Activated naive CD4-positive, alpha-beta T cell treated with anti-CD3 and anti-CD28 coated beads for 36 hours (primary cell): Measurements from ENCODE around the gene MAML2. TPM values are rescaled to one million over a fixed set of nuclear protein-coding genes. Genes with fewer than 3 reads are reported as not detected.

ENCODE experiments used
- CTCF ChIA-PET: fragments of 350-600 bp; sonication (Branson Sonifier 250); formaldehyde crosslinking; loops from one replicate; lab custom pipeline; 2021; ENCODE audit warnings: antibody characterized with exemption; lab: Charles Lee
- DNase-seq: peaks from one replicate; pipeline ENCODE4 v3.0.0-alpha.2; 2020
- H3K27ac Mint-ChIP-seq: one replicate; pipeline ENCODE4 v1.8.0; 2021; ENCODE audit warnings: mild to moderate bottlenecking, mixed read lengths
- H3K27me3 Mint-ChIP-seq: one replicate; pipeline ENCODE4 v1.8.0; 2021; ENCODE audit warnings: low read depth, mixed read lengths
- H3K36me3 Mint-ChIP-seq: one replicate; pipeline ENCODE4 v1.8.0; 2021; ENCODE audit warnings: low read depth, mixed read lengths
- H3K4me1 Mint-ChIP-seq: one replicate; pipeline ENCODE4 v1.8.0; 2021; ENCODE audit warnings: low read depth, mixed read lengths
- H3K4me3 Mint-ChIP-seq: one replicate; pipeline ENCODE4 v1.8.0; 2021; ENCODE audit warnings: mild to moderate bottlenecking, moderate library complexity, mixed read lengths
- H3K9me3 Mint-ChIP-seq: one replicate; pipeline ENCODE4 v1.8.0; 2021; ENCODE audit warnings: mixed read lengths
- intact Hi-C: fragments of 100-400 bp; cut with micrococcal nuclease; formaldehyde crosslinking; loops from one replicate; pipeline ENCODE4 v1.15.1; 2023
- total RNA-seq, 2 experiments: library from RNA; stranded (reverse); gene quantifications; one replicate each; pipeline ENCODE4 v1.2.3, GENCODE V29; 2021

Gene MAML2
- total RNA-seq = 10 to 100 TPM; 26.6 to 28.1 TPM

DNA sequence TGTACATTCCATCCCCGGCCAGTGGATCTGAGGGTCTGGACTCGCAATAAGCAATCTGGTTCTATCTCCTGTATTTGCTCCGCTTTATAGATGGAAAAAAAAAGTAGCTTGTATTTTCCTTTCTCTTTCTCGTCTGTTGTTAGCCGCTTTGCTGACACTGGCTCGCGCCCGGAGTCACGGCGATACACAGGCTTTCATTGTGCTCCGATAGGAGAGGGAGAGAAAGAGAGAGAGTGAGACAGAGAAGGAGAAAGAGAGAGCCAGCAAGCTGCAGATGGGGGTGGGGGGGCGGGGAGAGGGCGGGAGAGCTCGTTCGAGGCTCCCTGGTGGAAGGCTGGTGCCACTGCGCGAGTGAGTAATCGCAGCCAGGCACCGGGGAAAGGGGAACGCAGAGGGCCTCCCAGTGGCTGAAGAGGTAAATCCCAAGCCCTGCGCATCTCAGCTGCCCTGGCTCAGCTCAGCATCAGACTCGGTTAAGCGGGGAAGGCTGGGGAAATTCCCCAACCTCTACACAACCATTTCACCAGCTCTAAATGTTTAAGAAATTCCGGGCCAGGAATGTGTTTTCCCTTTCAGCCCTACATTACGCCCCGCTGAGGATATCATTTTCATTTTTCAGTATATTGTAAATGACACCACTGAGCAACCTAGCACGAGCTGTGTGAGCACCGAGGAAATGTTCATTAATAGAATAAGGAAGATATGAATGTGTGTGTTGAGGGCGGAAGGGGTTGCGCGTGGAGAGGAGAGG is at the start of gene MAML2:
Gene MAML2, minus strand, starts transcription at position 235 of the 751 bp plus-strand sequence. CDS start 1,300 bp downstream, outside the sequence.
- peaks cover 22% of the 10 kb centered on the region for H3K4me1 Mint-ChIP-seq
- peak within 1 kb of the TSS; percentile 98 for H3K4me3 Mint-ChIP-seq
- H3K27ac Mint-ChIP-seq = peak within 1 kb of the TSS; percentile 94
- H3K36me3 Mint-ChIP-seq = peaks cover 39% of the 10 kb centered on the region
- H3K9me3 Mint-ChIP-seq = peaks cover 3% of the 10 kb centered on the region
- intact Hi-C loops = loop anchor here (1.0 to 5.0 kb wide), 15 partner anchors 46 to 1801 kb away; partner anchors contain the start of genes CCDC82, CEP57, FUT4 and MTMR2
- no peaks in the 10 kb centered on the region for H3K27me3 Mint-ChIP-seq
- CTCF ChIA-PET = interaction anchor here (0.7 to 5.5 kb wide), 75 partner anchors 8 to 554 kb away, joined by 3 to 41 read pairs (median 5); partner anchors contain the start of genes CCDC82, FAM76B and JRKL
- peak; percentile 97 for DNase-seq

DNA sequence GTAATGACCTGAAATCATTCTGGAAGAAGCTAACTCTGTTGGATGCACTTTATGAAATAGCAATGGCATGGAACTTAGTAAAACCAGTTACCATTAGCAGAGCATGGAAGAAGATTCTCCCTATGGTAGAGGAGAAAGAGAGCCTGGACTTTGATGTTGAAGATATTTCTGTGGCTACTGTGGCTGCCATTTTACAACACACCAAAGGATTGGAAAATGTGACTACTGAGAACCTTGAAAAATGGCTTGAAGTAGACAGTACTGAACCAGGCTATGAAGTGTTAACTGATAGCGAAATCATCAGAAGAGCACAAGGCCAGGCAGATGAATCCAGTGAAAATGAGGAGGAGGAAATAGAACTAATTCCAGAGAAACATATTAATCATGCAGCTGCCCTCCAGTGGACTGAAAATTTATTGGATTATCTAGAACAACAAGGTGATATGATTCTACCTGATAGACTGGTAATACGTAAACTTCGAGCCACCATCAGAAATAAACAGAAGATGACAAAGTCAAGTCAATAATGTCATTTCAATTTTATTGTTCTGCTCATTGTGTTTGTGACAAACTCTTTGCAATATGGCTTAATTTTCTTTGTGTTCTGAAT is 48.8 kb upstream of the MAML2 start:
- Mint-ChIP-seq H3K9me3 (no peaks in the 10 kb centered on the region), H3K27ac (no peak overlapping the region), H3K4me3 (peak overlapping the region; percentile 89), H3K36me3 (peaks cover 13% of the 10 kb centered on the region), H3K4me1 (peaks cover 49% of the 10 kb centered on the region), H3K27me3 (no peaks in the 10 kb centered on the region)
- CTCF ChIA-PET = no interaction called here
- intact Hi-C loops = loop anchor here (2.0 to 10.0 kb wide), 7 partner anchors 35 to 1325 kb away; partner anchors contain the start of genes SESN3 and SRSF8
- no peak for DNase-seq

DNA sequence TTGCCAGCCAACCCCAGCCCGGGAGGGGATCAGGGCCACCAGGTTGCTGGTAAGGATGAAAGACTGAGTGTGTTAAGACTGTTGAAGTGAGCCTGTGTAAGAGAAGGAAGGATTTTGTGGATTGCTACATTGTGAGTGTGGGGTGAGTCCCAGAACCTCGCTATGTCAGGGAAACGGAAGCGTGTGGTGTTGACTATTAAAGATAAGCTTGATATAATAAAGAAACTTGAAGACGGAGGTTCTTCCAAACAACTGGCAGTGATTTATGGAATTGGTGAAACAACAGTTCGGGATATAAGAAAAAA is 47.4 kb upstream of the MAML2 start:
- Mint-ChIP-seq H3K4me1 (peaks cover 53% of the 10 kb centered on the region), H3K36me3 (peaks cover 13% of the 10 kb centered on the region), H3K27ac (peak overlapping the region; percentile 91), H3K27me3 (no peaks in the 10 kb centered on the region), H3K9me3 (no peaks in the 10 kb centered on the region), H3K4me3 (peak overlapping the region; percentile 89)
- CTCF ChIA-PET = interaction anchor here (0.9 to 2.7 kb wide), 3 partner anchors 48 to 541 kb away, joined by 5 to 20 read pairs (median 12); partner anchors contain the start of gene MAML2
- peak; percentile 24 for DNase-seq
- intact Hi-C loops = loop anchor here (1.0 to 10.0 kb wide), 10 partner anchors 133 to 1323 kb away; partner anchors contain the start of genes MTMR2, SESN3 and SRSF8

DNA sequence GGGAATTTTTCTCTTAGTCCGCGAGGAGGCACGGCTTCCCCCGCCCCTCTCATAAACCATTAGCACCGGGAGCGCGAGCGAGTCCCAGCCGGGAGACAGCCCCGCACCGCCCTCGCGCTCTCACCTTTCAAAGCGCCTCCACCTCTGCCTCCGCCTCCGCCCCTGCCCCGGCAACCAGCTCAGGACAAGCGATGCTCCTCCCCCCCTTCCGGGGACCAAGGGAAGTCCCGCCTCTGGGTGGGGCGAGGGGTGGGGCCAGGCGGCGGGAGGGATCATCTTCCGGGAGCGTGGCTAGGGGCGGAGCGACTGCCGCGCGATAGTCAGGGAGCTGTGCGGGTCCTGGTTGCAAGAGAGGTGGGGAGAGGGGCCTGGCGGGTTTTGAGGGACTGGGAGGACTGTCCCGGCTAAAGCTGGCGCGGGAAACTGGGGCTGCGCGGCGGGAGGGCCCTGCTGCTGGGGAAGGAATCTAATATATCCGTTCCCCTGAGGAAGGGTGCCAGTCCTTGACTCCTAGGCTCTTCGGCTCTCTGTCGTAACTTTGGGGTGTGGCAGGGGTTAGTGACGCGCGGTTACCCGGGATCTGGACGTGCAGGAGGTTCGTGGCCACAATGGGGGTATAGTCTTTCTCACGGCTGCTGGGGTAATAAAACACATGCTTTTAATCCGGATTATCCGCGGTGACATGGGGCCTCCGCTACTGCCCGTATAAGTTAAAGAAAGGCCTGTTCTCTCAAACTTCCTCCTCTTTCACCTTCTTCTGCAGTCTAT is 46.9 kb upstream of the MAML2 start, which contains the start of the genes CCDC82 and JRKL:
Gene CCDC82, minus strand, starts transcription at position 193 of the 768 bp plus-strand sequence. CDS start 5,165 bp downstream, outside the sequence.
Gene JRKL, plus strand, starts transcription at position 294 of the 768 bp plus-strand sequence. CDS start 637 bp downstream, outside the sequence.
- peak; percentile 99 for DNase-seq
- Mint-ChIP-seq H3K4me3 (peak within 1 kb of the TSS; percentile 89), H3K36me3 (peaks cover 13% of the 10 kb centered on the region), H3K27ac (peak within 1 kb of the TSS; percentile 91), H3K4me1 (peaks cover 58% of the 10 kb centered on the region), H3K9me3 (no peaks in the 10 kb centered on the region), H3K27me3 (no peaks in the 10 kb centered on the region)
- intact Hi-C loops = loop anchor here (1.0 to 10.0 kb wide), 15 partner anchors 47 to 1417 kb away; partner anchors contain the start of genes CEP57, CWC15, KDM4D and MAML2
- CTCF ChIA-PET = interaction anchor here (0.7 to 2.7 kb wide), 5 partner anchors 48 to 597 kb away, joined by 4 to 20 read pairs (median 8); partner anchors contain the start of gene MAML2

DNA sequence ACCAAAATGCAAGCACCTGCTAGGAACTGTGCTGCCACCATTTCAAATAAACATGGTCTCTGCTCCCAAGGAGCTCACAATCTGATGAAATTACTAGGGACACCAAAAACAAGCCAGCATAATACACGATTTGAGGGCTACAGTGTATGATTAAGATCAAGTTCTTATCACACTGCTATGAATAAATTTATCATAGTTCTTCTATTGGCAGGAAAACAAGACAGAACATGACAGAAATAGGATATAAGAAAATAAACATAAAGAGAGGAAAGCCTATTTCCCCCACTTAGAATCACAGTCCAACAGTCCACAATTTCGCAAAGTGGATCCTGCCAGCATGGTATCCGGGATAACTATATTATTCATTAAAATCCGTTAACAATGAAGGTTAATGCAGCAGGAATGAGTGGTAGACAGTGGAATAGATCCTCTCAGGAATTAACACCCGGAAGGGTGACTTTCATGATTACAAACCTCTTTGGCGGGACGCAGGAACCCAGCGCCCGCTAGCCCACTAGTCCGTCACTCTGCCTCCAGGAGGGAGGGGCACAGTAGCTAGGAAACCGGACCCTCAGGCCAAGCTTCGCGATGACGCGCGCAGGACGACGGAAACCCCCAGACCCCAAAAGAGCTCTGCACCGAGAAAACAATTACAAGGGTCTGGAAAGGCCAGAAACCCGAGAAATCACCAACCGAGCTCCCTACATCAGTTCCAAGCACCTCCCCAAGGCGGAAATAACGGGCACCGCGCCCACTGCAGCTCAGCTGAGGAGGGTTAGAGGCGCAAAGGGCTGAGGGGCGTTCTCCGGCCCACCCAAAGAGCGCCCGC is 46.1 kb upstream of the MAML2 start:
- Mint-ChIP-seq H3K4me1 (peaks cover 60% of the 10 kb centered on the region), H3K4me3 (peak overlapping the region; percentile 89)
- intact Hi-C loops = loop anchor here (1.0 kb wide), 5 partner anchors 46 to 1416 kb away; partner anchors contain the start of genes CEP57, CWC15, KDM4D and MAML2

DNA sequence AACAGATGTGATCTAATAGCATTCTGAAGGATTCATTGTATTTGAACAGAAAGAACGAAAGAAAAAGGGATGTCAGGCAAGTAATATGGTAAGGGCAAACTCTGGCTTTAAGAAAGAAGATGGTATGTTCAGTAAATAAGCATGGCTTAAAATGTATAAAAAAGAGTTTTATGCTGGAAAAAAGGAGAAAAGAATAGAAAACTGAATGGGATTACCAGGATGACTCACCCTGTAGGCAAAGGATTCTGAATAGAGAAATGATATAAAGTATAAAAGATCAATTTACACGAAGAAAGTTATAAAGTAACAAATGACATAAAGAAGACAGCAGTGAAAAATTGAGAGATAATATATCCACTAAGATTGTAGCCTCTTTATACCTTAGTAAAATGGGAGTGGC is 42.2 kb upstream of the MAML2 start:
- peaks cover 41% of the 10 kb centered on the region for H3K4me1 Mint-ChIP-seq
- H3K27me3 Mint-ChIP-seq = no peaks in the 10 kb centered on the region
- intact Hi-C loops = no loop called here
- H3K27ac Mint-ChIP-seq = peak overlapping the region; percentile 22
- peaks cover 16% of the 10 kb centered on the region for H3K36me3 Mint-ChIP-seq
- H3K4me3 Mint-ChIP-seq = no peak overlapping the region
- no peaks in the 10 kb centered on the region for H3K9me3 Mint-ChIP-seq
- no peak for DNase-seq
- CTCF ChIA-PET = interaction anchor here (0.6 to 1.3 kb wide), 4 partner anchors 9 to 498 kb away, joined by 3 to 4 read pairs (median 4); no protein-coding TSS in a partner anchor

More for the DNA sequence above, 46.1 kb upstream of the MAML2 start:
- peak overlapping the region; percentile 91 for H3K27ac Mint-ChIP-seq
- no peaks in the 10 kb centered on the region for H3K9me3 Mint-ChIP-seq
- CTCF ChIA-PET = interaction anchor here (0.6 to 2.7 kb wide), 8 partner anchors 42 to 596 kb away, joined by 3 to 20 read pairs (median 4); partner anchors contain the start of gene MAML2
- no peak for DNase-seq
- no peaks in the 10 kb centered on the region for H3K27me3 Mint-ChIP-seq
- peaks cover 17% of the 10 kb centered on the region for H3K36me3 Mint-ChIP-seq

DNA sequence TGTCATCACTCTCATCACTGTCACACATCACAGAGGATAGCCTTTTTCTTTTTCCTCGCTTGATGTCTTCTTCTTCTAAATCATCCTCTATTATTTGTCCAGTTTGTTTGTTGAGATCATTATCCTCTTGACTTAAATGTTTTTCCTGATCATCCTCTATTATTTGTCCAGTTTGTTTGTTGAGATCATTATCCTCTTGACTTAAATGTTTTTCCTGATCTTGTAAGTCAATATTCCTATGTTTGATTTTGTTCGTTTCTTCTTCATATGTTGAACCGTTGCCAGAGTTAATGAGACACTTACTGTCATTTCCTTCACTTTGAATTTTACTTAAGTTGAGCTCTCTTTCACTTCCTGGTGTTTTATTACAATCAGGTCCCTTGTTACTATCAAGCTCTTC is 41.2 kb upstream of the MAML2 start:
- Mint-ChIP-seq H3K9me3 (no peaks in the 10 kb centered on the region), H3K4me1 (peaks cover 41% of the 10 kb centered on the region), H3K36me3 (peaks cover 21% of the 10 kb centered on the region), H3K4me3 (peak overlapping the region; percentile 56), H3K27me3 (no peaks in the 10 kb centered on the region), H3K27ac (peak overlapping the region; percentile 84)
- CTCF ChIA-PET = interaction anchor here (0.6 to 1.3 kb wide), 4 partner anchors 10 to 292 kb away, joined by 3 to 4 read pairs (median 4); no protein-coding TSS in a partner anchor
- DNase-seq = no peak
- intact Hi-C loops = no loop called here

DNA sequence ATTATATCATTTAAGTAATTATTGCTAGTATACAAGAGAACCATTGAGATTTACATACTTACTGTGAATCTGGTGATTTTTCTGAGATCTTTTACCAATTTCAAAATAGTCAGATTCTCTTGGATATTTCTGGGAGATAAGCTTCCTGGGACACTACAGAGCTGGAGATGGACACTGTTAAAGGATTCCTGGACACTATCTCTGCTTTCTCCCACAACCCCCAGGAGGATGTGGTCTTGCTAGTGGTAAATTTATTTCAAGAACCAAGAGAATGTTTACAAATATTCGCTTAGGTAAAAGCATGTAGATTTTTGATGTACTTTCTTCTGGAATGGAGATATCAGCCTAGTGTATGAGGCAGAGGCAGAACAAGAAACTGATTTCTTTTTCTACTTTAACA is 33.8 kb upstream of the MAML2 start:
- DNase-seq = no peak
- CTCF ChIA-PET = interaction anchor here (1.4 kb wide), 1 partner anchor 11 kb away, joined by 4 read pairs; no protein-coding TSS in a partner anchor
- no peaks in the 10 kb centered on the region for H3K27me3 Mint-ChIP-seq
- H3K9me3 Mint-ChIP-seq = no peaks in the 10 kb centered on the region
- no peaks in the 10 kb centered on the region for H3K4me1 Mint-ChIP-seq
- no peak overlapping the region for H3K27ac Mint-ChIP-seq
- intact Hi-C loops = no loop called here
- no peak overlapping the region for H3K4me3 Mint-ChIP-seq
- H3K36me3 Mint-ChIP-seq = peaks cover 25% of the 10 kb centered on the region

DNA sequence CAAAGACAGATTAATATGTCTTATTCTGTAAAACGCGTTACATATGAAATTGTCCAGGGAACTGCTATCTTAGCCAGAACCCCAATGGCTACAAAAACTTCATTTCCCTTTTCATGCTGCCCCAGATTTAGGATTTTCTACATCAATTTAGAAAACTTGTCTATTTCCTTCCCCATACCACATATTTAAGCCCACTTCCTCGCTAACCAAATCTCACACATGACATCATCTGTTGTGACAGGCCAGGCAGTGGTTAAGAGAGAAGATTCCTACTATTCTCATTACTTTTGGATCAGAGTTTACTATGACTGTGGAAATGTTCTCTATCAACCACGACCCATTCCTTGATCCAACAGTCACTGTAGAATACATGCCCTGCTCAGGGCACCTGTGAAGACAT is 30.8 kb upstream of the MAML2 start:
- intact Hi-C loops = no loop called here
- H3K4me3 Mint-ChIP-seq = no peak overlapping the region
- no peak for DNase-seq
- CTCF ChIA-PET = no interaction called here
- peaks cover 29% of the 10 kb centered on the region for H3K36me3 Mint-ChIP-seq
- no peak overlapping the region for H3K27ac Mint-ChIP-seq
- no peaks in the 10 kb centered on the region for H3K4me1 Mint-ChIP-seq
- H3K27me3 Mint-ChIP-seq = no peaks in the 10 kb centered on the region
- H3K9me3 Mint-ChIP-seq = no peaks in the 10 kb centered on the region

DNA sequence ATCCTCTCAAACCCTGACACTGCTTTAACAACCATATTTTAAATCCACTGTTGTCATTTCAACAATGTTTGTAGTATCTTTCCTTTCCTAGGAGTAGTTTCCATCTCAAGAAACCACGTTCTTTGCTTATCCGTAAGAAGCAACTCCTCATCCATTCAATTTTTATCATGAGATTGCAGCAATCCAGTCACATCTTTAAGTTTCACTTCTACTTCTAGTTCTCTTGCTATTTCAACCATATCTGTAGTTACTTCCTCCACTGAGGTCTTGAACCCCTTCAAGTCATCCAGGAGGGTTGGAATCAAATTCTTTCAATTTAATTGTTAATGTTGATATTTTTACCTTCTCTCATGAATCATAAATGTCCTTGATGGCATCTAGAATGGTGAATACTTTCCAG is 24.3 kb upstream of the MAML2 start:
- H3K27me3 Mint-ChIP-seq = no peaks in the 10 kb centered on the region
- CTCF ChIA-PET = no interaction called here
- peaks cover 32% of the 10 kb centered on the region for H3K36me3 Mint-ChIP-seq

DNA sequence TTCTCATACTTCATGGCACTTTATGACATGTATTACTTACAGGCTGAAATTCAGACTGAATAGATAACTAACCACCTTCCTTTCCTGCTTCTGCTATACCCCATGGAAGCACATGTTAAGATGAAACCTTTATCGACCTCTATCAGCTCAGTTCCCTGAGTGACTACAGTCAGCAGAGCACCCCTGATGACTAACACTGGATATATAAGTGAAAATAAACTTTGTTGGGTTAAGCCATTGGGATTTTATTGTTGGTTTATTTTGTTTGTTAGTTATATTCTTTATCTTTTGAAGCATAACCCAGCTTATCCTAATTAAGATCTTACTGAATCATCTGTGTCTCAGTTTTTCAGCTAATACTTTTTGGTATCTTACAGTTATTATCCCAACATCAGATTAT is 23.0 kb upstream of the MAML2 start:
- H3K27me3 Mint-ChIP-seq = no peaks in the 10 kb centered on the region
- H3K9me3 Mint-ChIP-seq = no peaks in the 10 kb centered on the region
- peaks cover 26% of the 10 kb centered on the region for H3K36me3 Mint-ChIP-seq
- no peaks in the 10 kb centered on the region for H3K4me1 Mint-ChIP-seq
- DNase-seq = no peak
- no peak overlapping the region for H3K27ac Mint-ChIP-seq
- no peak overlapping the region for H3K4me3 Mint-ChIP-seq
- intact Hi-C loops = no loop called here
- CTCF ChIA-PET = no interaction called here

More for the DNA sequence above, 24.3 kb upstream of the MAML2 start:
- intact Hi-C loops = no loop called here
- Mint-ChIP-seq H3K9me3 (no peaks in the 10 kb centered on the region), H3K4me3 (no peak overlapping the region), H3K27ac (no peak overlapping the region), H3K4me1 (no peaks in the 10 kb centered on the region)
- DNase-seq = no peak
